OCI-LY7 (cell line): ENCODE measurements around the gene GLP1R. TPM values are rescaled to one million over a fixed set of nuclear protein-coding genes. Genes with fewer than 3 reads are reported as not detected.

ENCODE experiments used
- BruUV-seq: library from RNA; stranded (reverse); fragments of 400-500 nt; replicated peaks from 2 replicates; lab custom pipeline; 2021; lab: Mats Ljungman, UMichigan
- CTCF ChIA-PET: fragments of 300-600 bp; sonication (Branson Sonifier 250); formaldehyde crosslinking; loops from one replicate; lab custom pipeline; 2022; ENCODE audit warnings: antibody characterized with exemption; ENCODE audit not compliant: unreplicated experiment; lab: Charles Lee
- POLR2A ChIA-PET: fragments of 300-600 bp; sonication (Branson Sonifier 250); formaldehyde crosslinking; loops from one replicate; lab custom pipeline; 2022; ENCODE audit warnings: antibody characterized with exemption; lab: Charles Lee
- DNase-seq: peaks from one replicate; pipeline ENCODE4 v3.0.0-alpha.2; 2015; ENCODE audit warnings: low spot score
- H2AFZ ChIP-seq: fragments of 200-600 bp; sonication (generic), shearing (Covaris generic); 2 replicates; pipeline ENCODE4 v1.6.1; 2014; ENCODE audit warnings: mild to moderate bottlenecking, antibody characterized with exemption, low read length, moderate library complexity
- H3K27ac ChIP-seq: fragments of 200-600 bp; sonication (generic); 2 replicates; pipeline ENCODE4 v1.5.1; 2014; ENCODE audit warnings: mixed run types, low read depth, mild to moderate bottlenecking, moderate library complexity, low read length, inconsistent platforms; ENCODE audit not compliant: poor library complexity, severe bottlenecking
- H3K36me3 ChIP-seq: fragments of 200-600 bp; sonication (generic); 2 replicates; pipeline ENCODE4 v1.6.1; 2014; ENCODE audit warnings: mild to moderate bottlenecking, antibody characterized with exemption, low read length, moderate library complexity, mixed read lengths; ENCODE audit not compliant: insufficient read depth
- H3K4me1 ChIP-seq: fragments of 200-600 bp; sonication (generic); 2 replicates; pipeline ENCODE4 v1.5.1; 2014; ENCODE audit warnings: mild to moderate bottlenecking, low read length; ENCODE audit not compliant: insufficient read depth, poor library complexity, severe bottlenecking
- H3K4me2 ChIP-seq: fragments of 200-600 bp; sonication (generic); 2 replicates; pipeline ENCODE4 v1.6.1; 2014; ENCODE audit warnings: mild to moderate bottlenecking, low read length
- H3K4me3 ChIP-seq: fragments of 200-600 bp; sonication (generic); 2 replicates; pipeline ENCODE4 v1.5.1; 2014; ENCODE audit warnings: mild to moderate bottlenecking, low read depth, low read length; ENCODE audit not compliant: poor library complexity, severe bottlenecking
- H3K79me2 ChIP-seq: fragments of 200-600 bp; sonication (generic); 2 replicates; pipeline ENCODE4 v1.6.1; 2016; ENCODE audit warnings: low read depth, mild to moderate bottlenecking, low read length, moderate library complexity, mixed read lengths; ENCODE audit not compliant: insufficient read depth
- H3K9me2 ChIP-seq: fragments of 200-600 bp; sonication (generic); 2 replicates; pipeline ENCODE4 v1.6.1; 2016; ENCODE audit warnings: mild to moderate bottlenecking, low read length, mixed read lengths; ENCODE audit not compliant: insufficient read depth
- H3K9me3 ChIP-seq: fragments of 200-600 bp; sonication (generic); 2 replicates; pipeline ENCODE4 v1.6.1; 2014; ENCODE audit warnings: mild to moderate bottlenecking, mixed run types, low read length, mixed read lengths
- H4K20me1 ChIP-seq: fragments of 200-600 bp; sonication (generic); 2 replicates; pipeline ENCODE4 v1.6.1; 2014; ENCODE audit warnings: mild to moderate bottlenecking, antibody characterized with exemption, low read length, moderate library complexity, mixed read lengths; ENCODE audit not compliant: insufficient read depth
- EZH2phosphoT487 ChIP-seq: fragments of 200-600 bp; sonication (generic); IDR thresholded peaks from 2 replicates; pipeline ENCODE4 v1.6.1; 2018; ENCODE audit warnings: low read depth, borderline replicate concordance, mild to moderate bottlenecking, mixed run types, antibody characterized with exemption, low read length, moderate library complexity, mixed read lengths
- intact Hi-C: fragments of 100-400 bp; cut with micrococcal nuclease; formaldehyde crosslinking; loops from one replicate; pipeline ENCODE4 v1.10.0; 2022; ENCODE audit not compliant: unreplicated experiment
- total RNA-seq, 2 experiments: library from RNA; depleted of rRNA in 1 of 2; stranded (reverse); fragments of >200 nt in 1 of 2; shearing (Covaris generic) in 1 of 2; gene quantifications; 2 replicates each; pipeline ENCODE4 v1.2.3, GENCODE V29; 2014 to 2022
- TF ChIP-seq, protein P1 (sequence below): fragments of 200-600 bp; sonication (generic); conservative IDR thresholded peaks from 2 replicates; pipeline ENCODE4 v1.5.1; 2014; ENCODE audit warnings: mild to moderate bottlenecking, antibody characterized with exemption, low read length, moderate library complexity, mixed read lengths

Gene GLP1R
- total RNA-seq, 2 experiments from 2014 or later = not detected

GRCh38 chr6:39079197-39080125, 30.9 kb downstream of the GLP1R start:
- ChIA-PET POLR2A (no interaction called here), CTCF (no interaction called here)
- H3K4me3 ChIP-seq = no peak overlapping the region
- no peaks in the 10 kb centered on the region for H3K36me3 ChIP-seq
- no peak overlapping the region for H3K27ac ChIP-seq
- no peaks in the 10 kb centered on the region for H3K9me3 ChIP-seq
- no peak overlapping the region for H3K4me2 ChIP-seq
- H3K9me2 ChIP-seq = no peaks in the 10 kb centered on the region
- no TSS peak for BruUV-seq
- no peaks in the 10 kb centered on the region for H3K79me2 ChIP-seq
- H4K20me1 ChIP-seq = no peaks in the 10 kb centered on the region
- DNase-seq = no peak
- TF ChIP-seq, protein P1, sequence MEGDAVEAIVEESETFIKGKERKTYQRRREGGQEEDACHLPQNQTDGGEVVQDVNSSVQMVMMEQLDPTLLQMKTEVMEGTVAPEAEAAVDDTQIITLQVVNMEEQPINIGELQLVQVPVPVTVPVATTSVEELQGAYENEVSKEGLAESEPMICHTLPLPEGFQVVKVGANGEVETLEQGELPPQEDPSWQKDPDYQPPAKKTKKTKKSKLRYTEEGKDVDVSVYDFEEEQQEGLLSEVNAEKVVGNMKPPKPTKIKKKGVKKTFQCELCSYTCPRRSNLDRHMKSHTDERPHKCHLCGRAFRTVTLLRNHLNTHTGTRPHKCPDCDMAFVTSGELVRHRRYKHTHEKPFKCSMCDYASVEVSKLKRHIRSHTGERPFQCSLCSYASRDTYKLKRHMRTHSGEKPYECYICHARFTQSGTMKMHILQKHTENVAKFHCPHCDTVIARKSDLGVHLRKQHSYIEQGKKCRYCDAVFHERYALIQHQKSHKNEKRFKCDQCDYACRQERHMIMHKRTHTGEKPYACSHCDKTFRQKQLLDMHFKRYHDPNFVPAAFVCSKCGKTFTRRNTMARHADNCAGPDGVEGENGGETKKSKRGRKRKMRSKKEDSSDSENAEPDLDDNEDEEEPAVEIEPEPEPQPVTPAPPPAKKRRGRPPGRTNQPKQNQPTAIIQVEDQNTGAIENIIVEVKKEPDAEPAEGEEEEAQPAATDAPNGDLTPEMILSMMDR = no peak
- TF ChIP-seq EZH2phosphoT487 = no peak
- no peaks in the 10 kb centered on the region for H3K4me1 ChIP-seq
- intact Hi-C loops = no loop called here
- no peak overlapping the region for H2AFZ ChIP-seq

DNA sequence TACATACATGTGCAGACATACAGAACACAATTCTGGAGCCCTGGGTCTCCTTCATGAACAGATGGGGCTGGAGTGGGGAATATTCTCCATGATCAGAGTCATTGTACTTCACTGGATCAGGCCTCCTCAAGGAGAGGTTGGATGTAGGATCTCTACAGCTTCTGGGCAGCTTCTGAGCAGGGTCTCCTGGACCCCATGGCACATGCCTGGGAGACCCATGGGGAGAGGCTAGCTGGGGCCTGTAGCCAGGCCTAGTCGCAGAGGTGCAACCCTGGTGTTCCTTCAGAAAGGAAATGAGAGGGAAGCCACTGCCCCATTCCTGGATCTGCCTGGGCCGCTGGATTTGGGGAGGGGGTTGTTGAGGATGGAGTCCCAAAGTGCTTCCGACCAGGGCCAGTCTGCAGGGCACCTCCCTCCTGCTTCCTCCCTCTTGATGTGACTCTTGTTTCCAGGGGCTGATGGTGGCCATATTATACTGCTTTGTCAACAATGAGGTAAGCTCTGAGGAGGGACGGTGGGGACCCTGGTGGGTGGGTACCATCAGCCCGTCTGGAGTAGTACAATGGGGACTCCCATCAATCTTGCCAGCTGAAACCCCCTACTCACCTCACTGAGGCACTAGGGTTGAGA, 31.8 kb downstream of the GLP1R start:
- Histone ChIP-seq H3K27ac (no peak overlapping the region), H3K4me2 (no peak overlapping the region), H3K4me3 (no peak overlapping the region), H3K9me2 (no peaks in the 10 kb centered on the region), H4K20me1 (no peaks in the 10 kb centered on the region), H3K4me1 (no peaks in the 10 kb centered on the region), H2AFZ (no peak overlapping the region), H3K9me3 (no peaks in the 10 kb centered on the region), H3K79me2 (no peaks in the 10 kb centered on the region), H3K36me3 (no peaks in the 10 kb centered on the region)
- BruUV-seq = no TSS peak
- TF ChIP-seq EZH2phosphoT487 = no peak
- TF ChIP-seq, protein P1 = no peak
- CTCF ChIA-PET = no interaction called here
- POLR2A ChIA-PET = no interaction called here
- intact Hi-C loops = no loop called here
- DNase-seq = no peak
